K562 (cell line): ENCODE results near the gene ZSCAN22. TPM values are rescaled to one million over a fixed set of nuclear protein-coding genes. Genes with fewer than 3 reads are reported as not detected.

ENCODE experiments used
- ARNT ChIP-seq, 2 experiments: fragments of 450-650 bp; IDR thresholded peaks; 2 replicates each; pipeline ENCODE4 v1.6.1; 2016; ENCODE audit warnings: mild to moderate bottlenecking in 1 of 2
- ASH1L ChIP-seq: fragments of 450-650 bp; IDR thresholded peaks from 2 replicates; pipeline ENCODE4 v1.6.1; 2018; ENCODE audit warnings: borderline replicate concordance, mild to moderate bottlenecking, low read depth; ENCODE audit not compliant: partially characterized antibody
- BRD9 ChIP-seq: fragments of 450-650 bp; IDR thresholded peaks from 2 replicates; pipeline ENCODE4 v1.6.1; 2018; ENCODE audit warnings: low read depth; ENCODE audit not compliant: partially characterized antibody
- CHD1 ChIP-seq: fragments of 200-600 bp; sonication (generic); IDR thresholded peaks from one replicate; pipeline ENCODE4 v1.6.1; 2012; ENCODE audit warnings: mild to moderate bottlenecking, moderate library complexity, low read length, inconsistent platforms
- KLF10 ChIP-seq: fragments of 250-450 bp; sonication (Bioruptor Pico); IDR thresholded peaks from 2 replicates; pipeline ENCODE4 v1.6.1; 2021; ENCODE audit warnings: matching md5 sums
- MAFK ChIP-seq: IDR thresholded peaks from 2 replicates; pipeline ENCODE4 v1.6.1; 2011; ENCODE audit warnings: low read length, improper control_type of control experiment
- MGA ChIP-seq: fragments of 450-650 bp; IDR thresholded peaks from 2 replicates; pipeline ENCODE4 v1.6.1; 2016; ENCODE audit warnings: mild to moderate bottlenecking, moderate library complexity
- NFE2 ChIP-seq: IDR thresholded peaks from 2 replicates; pipeline ENCODE4 v1.6.1; 2014; ENCODE audit warnings: antibody characterized with exemption, low read depth
- NR2F6 ChIP-seq: fragments of 450-650 bp; formaldehyde crosslinking; IDR thresholded peaks from 2 replicates; pipeline ENCODE4 v1.4.0; 2020; ENCODE audit warnings: mild to moderate bottlenecking
- PKNOX1 ChIP-seq: fragments of 450-650 bp; IDR thresholded peaks from 2 replicates; pipeline ENCODE4 v1.6.1; 2016
- RBM17 ChIP-seq: fragments of 200-400 bp; formaldehyde crosslinking; IDR thresholded peaks from 2 replicates; pipeline ENCODE4 v1.6.1; 2017; ENCODE audit warnings: low read depth, mild to moderate bottlenecking, low read length, borderline replicate concordance
- SRF ChIP-seq, 2 experiments: fragments of 250-450, 450-650 bp in 1 of 2; sonication (Bioruptor Pico) in 1 of 2; sonication (generic) in 1 of 2; formaldehyde crosslinking; IDR thresholded peaks; 2 replicates each; pipeline versions ENCODE4 v1.5.0 to v1.5.1; 2020 to 2022; ENCODE audit warnings: mild to moderate bottlenecking in 1 of 2, missing genetic modification reagents in 1 of 2
- U2AF2 ChIP-seq: fragments of 200-400 bp; formaldehyde crosslinking; optimal IDR thresholded peaks from 2 replicates; pipeline ENCODE3; 2017; ENCODE audit warnings: low read depth, mild to moderate bottlenecking, low read length
- XRCC4 ChIP-seq: IDR thresholded peaks from one replicate; pipeline ENCODE4 v1.6.1; 2011; ENCODE audit not compliant: insufficient read depth, insufficient read length; ENCODE audit errors: extremely low read depth
- ZBED1 ChIP-seq: IDR thresholded peaks from 2 replicates; pipeline ENCODE4 v1.6.1; 2014
- ZNF644 ChIP-seq: fragments of 200-800 bp; sonication (Bioruptor generic); IDR thresholded peaks from 2 replicates; pipeline ENCODE4 v1.6.1; 2016; ENCODE audit warnings: low read depth, missing genetic modification characterization, missing compliant biosample characterization
- polyA plus RNA-seq, 8 experiments: library from polyadenylated mRNA; depleted of rRNA in 4 of 8; stranded (reverse) in 5 of 8; unstranded in 3 of 8; fragments of >200 nt; fragmentation: Nextera tagmentation in 2 of 8; fragmentation: Illumina TruSeq in 1 of 8; extraction: Ambion mirVana in 2 of 8; extraction: Trizol in 1 of 8; gene quantifications; 2 replicates each; pipeline versions ENCODE4 v1.2.1 to v1.2.3, GENCODE V29; 2011 to 2014; ENCODE audit warnings: inconsistent platforms in 1 of 8, missing spikeins in 1 of 8
- total RNA-seq, 7 experiments: library from RNA; depleted of rRNA in 6 of 7; stranded (reverse); fragments of >200 nt in 6 of 7; fragmentation: Illumina TruSeq in 2 of 7; extraction: Trizol in 2 of 7; gene quantifications; 2 replicates each; pipeline versions ENCODE4 v1.2.1 to v1.2.3, GENCODE V29; 2011 to 2021; ENCODE audit warnings: low replicate concordance in 1 of 7

Gene ZSCAN22
- total and polyA plus RNA-seq, 9 of the 15 experiments (the other 6 are each of a cell fraction or from before 2014, with no cell fraction given): 0.98 to 5.3 (median 3.0) TPM

GRCh38 chr19:58326914-58327726 lies at the start of gene ZSCAN22 (continued):
- TF ChIP-seq MGA (no peak; the same call in 1 of the 2 replicates), CHD1 (no peak), KLF10 (CRISPR knock-in tag) (no peak), RBM17 (no peak), MAFK (no peak), ARNT (IDR thresholded peaks at IDR 0.05) (peak in 1 of 2 experiments; percentile 4; a peak in 2 of 4 replicates), ZNF644 (tag) (peak; percentile 94), U2AF2 (no peak), ASH1L (peak; percentile 36), XRCC4 (no peak), NR2F6 (CRISPR knock-in tag) (no peak), SRF (CRISPR knock-in tag; IDR thresholded peaks at IDR 0.05) (no peak), ZBED1 (no peak), BRD9 (no peak), PKNOX1 (peak; percentile 87), NFE2 (peak; percentile 38; the same call in 1 of the 2 replicates)
